OCI-LY7 (cell line): ENCODE measurements around the gene UQCRH.

Source experiments
- EZH2phosphoT487 ChIP-seq: fragments of 200-600 bp; sonication (generic); IDR thresholded peaks from 2 replicates; pipeline ENCODE4 v1.6.1; 2018; ENCODE audit warnings: low read depth, borderline replicate concordance, mild to moderate bottlenecking, mixed run types, antibody characterized with exemption, low read length, moderate library complexity, mixed read lengths
- TF ChIP-seq, protein P1 (sequence below): fragments of 200-600 bp; sonication (generic); conservative IDR thresholded peaks from 2 replicates; pipeline ENCODE4 v1.5.1; 2014; ENCODE audit warnings: mild to moderate bottlenecking, antibody characterized with exemption, low read length, moderate library complexity, mixed read lengths

DNA sequence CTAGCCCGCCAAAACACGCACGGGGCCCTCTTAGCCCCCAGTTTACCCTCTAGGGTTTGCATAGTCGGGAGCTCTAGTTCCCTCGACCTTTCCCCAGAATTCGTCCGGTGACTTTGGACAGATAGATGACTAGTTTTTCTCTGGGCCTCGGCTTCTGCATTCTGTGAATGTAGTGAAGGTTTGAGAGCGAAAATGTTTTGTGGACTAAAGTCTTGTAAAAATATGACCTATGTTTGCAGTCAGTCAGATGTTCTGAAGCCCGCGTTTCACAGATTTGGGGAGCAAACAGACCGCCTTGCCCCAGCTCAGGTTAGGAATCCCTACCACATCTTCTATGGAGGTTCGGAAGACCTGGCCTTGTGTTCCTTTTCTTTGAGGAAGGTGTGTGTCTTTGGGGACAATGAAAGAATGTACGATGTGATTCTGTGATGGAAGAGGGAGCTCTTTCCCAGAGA, 401 bp downstream of the UQCRH start:
- TF ChIP-seq, protein P1, sequence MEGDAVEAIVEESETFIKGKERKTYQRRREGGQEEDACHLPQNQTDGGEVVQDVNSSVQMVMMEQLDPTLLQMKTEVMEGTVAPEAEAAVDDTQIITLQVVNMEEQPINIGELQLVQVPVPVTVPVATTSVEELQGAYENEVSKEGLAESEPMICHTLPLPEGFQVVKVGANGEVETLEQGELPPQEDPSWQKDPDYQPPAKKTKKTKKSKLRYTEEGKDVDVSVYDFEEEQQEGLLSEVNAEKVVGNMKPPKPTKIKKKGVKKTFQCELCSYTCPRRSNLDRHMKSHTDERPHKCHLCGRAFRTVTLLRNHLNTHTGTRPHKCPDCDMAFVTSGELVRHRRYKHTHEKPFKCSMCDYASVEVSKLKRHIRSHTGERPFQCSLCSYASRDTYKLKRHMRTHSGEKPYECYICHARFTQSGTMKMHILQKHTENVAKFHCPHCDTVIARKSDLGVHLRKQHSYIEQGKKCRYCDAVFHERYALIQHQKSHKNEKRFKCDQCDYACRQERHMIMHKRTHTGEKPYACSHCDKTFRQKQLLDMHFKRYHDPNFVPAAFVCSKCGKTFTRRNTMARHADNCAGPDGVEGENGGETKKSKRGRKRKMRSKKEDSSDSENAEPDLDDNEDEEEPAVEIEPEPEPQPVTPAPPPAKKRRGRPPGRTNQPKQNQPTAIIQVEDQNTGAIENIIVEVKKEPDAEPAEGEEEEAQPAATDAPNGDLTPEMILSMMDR, result 0 out of 2 replicates have a peak, but pooled peaks have one; percentile 6
- TF ChIP-seq EZH2phosphoT487, result no peak
